ENCODE measurements around the gene MZF1. TPM values are rescaled to one million over a fixed set of nuclear protein-coding genes. Genes with fewer than 3 reads are reported as not detected.
A peak's percentile ranks its signal among the peaks of the same experiment; 100 is the strongest.

Gene MZF1
- total and polyA plus RNA-seq, 2 donors (not counting 3 experiments of a cell fraction or from before 2014, with no cell fraction given), result 26.4 to 30.8 TPM

DNA sequence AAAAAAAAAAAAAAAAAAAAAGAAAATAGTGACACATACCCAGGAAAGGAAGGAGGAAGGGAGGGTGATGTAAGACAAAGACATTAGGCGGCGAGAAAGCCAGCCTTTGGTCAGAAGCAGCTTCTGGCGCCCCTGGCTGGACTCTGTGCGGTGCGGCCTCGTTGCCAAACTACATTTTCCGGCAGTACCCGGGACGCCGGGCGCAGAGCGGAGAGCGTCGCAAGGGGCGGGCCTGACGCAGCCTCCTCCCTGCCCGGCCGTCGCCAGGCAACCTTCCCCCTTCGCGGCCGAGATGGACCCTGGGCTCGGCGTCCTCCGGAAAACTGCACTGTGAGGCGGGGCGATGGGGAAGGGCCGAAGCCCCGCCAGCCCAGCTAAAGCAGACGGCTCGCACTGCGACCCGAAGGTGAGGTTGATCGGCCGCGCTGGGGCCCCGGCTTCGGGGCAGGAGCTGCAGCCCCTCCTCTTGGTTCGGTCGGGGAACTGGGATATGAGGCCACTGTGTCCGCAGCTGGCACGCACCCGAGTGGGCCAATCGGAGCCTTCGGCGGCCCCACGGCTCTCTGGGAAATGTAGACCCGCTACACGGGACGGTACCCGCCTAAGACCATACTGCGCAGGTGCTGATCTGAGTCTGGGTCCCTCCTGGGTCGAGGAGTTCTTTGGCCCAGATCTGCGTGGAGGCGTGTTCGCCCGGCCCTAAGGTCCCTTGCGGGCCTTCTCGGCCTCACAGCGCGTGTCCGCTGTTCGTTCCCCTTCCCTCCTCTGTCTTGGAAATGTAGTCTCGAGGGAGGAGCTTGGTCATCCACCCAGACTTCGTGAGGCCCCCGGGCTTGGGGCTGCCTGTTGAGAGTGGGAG lies 2.3 kb upstream of the MZF1 start:
- Histone ChIP-seq H3K9ac (replicated peaks; ENCODE audit: extremely low read depth, insufficient read depth, low read length) (peak overlapping the region; percentile 82), H3K9me3 (replicated peaks; ENCODE audit: control insufficient read depth, insufficient read depth, low read length) (no peaks in the 10 kb centered on the region), H3K4me1 (ENCODE audit: control insufficient read depth, extremely low read depth, insufficient read depth, low read length) (peaks cover 16% of the 10 kb centered on the region), H3K4me2 (ENCODE audit: insufficient read depth, low read length) (peak overlapping the region; percentile 79), H4K20me1 (replicated peaks; ENCODE audit: control insufficient read depth, extremely low read depth, insufficient read depth, low read length) (no peaks in the 10 kb centered on the region), H3K4me3 (replicated peaks in 1 of 3; ENCODE audit: insufficient read depth in 1 of 3, low read depth in 1 of 3, low read length in 3 of 3) (peak overlapping the region; percentile 61 to 78 (median 77)), H3K27ac (ENCODE audit: insufficient read depth, low read depth, low read length) (peak overlapping the region; percentile 69), H3K9me1 (replicated peaks; ENCODE audit: control insufficient read depth, extremely low read depth, insufficient read depth, low read length) (no peaks in the 10 kb centered on the region), H3K27me3 (ENCODE audit: control insufficient read depth in 2 of 2, insufficient read depth in 2 of 2, low read length in 2 of 2) (no peaks in the 10 kb centered on the region), H2AFZ (ENCODE audit: low read depth, low read length) (peak overlapping the region; percentile 57), H3K79me2 (ENCODE audit: control insufficient read depth, insufficient read depth, low read length) (peaks cover 13% of the 10 kb centered on the region), H3K36me3 (ENCODE audit: control insufficient read depth in 2 of 2, extremely low read depth in 1 of 2, insufficient read depth in 2 of 2, low read length in 2 of 2) (peaks cover 0 to 7% of the 10 kb centered on the region in 2 experiments)
- TF ChIP-seq MAX (IDR thresholded peaks at IDR 0.05; ENCODE audit: insufficient read depth, insufficient read length), result no peak
- TF ChIP-seq FOS (IDR thresholded peaks at IDR 0.05; ENCODE audit: borderline replicate concordance, insufficient read depth, low read length), result no peak
- no peak for TF ChIP-seq EZH2 (IDR thresholded peaks at IDR 0.05; ENCODE audit: borderline replicate concordance, low read depth, low read length, severe bottlenecking)
- TF ChIP-seq POLR2A (IDR thresholded peaks at IDR 0.05; ENCODE audit: low read depth, low read length), result peak; percentile 91
- TF ChIP-seq MYC (IDR thresholded peaks at IDR 0.05; ENCODE audit: low read depth, low read length), result no peak
- no peak for TF ChIP-seq GATA2 (IDR thresholded peaks at IDR 0.05; ENCODE audit: insufficient read depth, insufficient read length, low read depth, low read length)
- peak; percentile 83 for TF ChIP-seq POLR2AphosphoS5 (IDR thresholded peaks at IDR 0.05; ENCODE audit: insufficient read depth, low read depth, low read length)
- TF ChIP-seq JUN (IDR thresholded peaks at IDR 0.05; ENCODE audit: borderline replicate concordance, insufficient read depth, insufficient read length, low read depth), result no peak
- TF ChIP-seq, protein P1, sequence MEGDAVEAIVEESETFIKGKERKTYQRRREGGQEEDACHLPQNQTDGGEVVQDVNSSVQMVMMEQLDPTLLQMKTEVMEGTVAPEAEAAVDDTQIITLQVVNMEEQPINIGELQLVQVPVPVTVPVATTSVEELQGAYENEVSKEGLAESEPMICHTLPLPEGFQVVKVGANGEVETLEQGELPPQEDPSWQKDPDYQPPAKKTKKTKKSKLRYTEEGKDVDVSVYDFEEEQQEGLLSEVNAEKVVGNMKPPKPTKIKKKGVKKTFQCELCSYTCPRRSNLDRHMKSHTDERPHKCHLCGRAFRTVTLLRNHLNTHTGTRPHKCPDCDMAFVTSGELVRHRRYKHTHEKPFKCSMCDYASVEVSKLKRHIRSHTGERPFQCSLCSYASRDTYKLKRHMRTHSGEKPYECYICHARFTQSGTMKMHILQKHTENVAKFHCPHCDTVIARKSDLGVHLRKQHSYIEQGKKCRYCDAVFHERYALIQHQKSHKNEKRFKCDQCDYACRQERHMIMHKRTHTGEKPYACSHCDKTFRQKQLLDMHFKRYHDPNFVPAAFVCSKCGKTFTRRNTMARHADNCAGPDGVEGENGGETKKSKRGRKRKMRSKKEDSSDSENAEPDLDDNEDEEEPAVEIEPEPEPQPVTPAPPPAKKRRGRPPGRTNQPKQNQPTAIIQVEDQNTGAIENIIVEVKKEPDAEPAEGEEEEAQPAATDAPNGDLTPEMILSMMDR (IDR thresholded peaks at IDR 0.05; ENCODE audit: extremely low read depth in 1 of 2, insufficient read depth in 1 of 2, low read depth in 1 of 2, low read length in 2 of 2), result no peak
- DNase-seq (ENCODE audit: low read depth, low spot score), result peak; percentile 95
- CTCF ChIA-PET, result interaction anchor here (0.7 to 8.9 kb wide), 6 partner anchors 22 to 357 kb away, joined by 3 to 111 read pairs (median 6); partner anchors contain the start of genes TRIM28 and ZBTB45
- TSS peak; percentile 59 for BruUV-seq (replicated peaks)
- POLR2A ChIA-PET, result interaction anchor here (0.6 to 2.4 kb wide), 10 partner anchors 13 to 299 kb away, joined by 3 to 17 read pairs (median 4); partner anchors contain the start of genes CHMP2A, TRIM28 and ZBTB45
- FAIRE-seq, result peak; percentile 97
- dilution Hi-C loops (cut with MboI; ENCODE audit: extremely low pct_ligation_motif_present, low sequenced_read_pairs), result no loop called here
- intact Hi-C loops (cut with micrococcal nuclease), result loop anchor here (1.0 kb wide), 1 partner anchor 56 kb away; the partner anchor contains the start of gene ZBTB45
